Measurements from ENCODE around the gene KDM4C.

KDM4C gene

DNA sequence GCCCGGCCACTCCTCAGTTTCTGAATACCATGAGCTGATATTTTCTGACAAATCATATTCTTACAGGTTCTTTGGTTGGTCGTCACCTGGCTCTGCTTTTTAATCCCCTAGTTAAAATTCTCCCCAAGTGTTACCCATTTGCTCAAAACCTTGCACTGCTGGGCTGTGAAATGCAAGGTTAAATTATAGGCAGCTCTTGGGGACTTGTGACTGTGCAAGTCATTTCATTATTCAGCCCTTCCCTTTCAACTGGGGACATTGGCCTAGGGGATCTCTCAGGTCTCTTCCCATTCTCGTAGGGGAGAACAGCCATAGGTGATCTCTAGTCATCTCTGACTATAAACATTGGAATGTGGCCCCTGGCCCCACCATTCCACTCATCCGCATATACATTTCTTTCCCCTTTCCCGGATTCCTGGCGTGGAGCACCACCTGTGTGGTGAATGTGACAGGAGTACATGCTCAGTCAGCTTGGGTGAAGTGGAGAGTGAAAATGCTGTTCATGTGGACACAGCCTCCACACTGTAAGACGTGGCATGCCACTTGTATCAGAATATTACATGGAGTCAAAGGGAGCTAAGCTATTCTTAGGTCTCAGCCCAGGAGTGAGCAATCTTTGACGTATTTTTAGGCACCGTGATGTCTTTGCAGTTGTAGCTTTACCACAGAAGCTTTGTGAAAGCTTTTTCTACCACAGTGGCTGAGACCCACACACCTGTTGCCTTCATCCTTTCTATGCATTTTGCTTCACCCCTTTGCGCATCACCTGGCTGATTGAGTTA, 386.7 kb downstream of the KDM4C start:
- no peak overlapping the region for H3K4me3 ChIP-seq (ENCODE audit: control insufficient read depth, low read depth, low read length)
- no peak for DNase-seq (ENCODE audit: low read depth)
- TF ChIP-seq, protein P1, sequence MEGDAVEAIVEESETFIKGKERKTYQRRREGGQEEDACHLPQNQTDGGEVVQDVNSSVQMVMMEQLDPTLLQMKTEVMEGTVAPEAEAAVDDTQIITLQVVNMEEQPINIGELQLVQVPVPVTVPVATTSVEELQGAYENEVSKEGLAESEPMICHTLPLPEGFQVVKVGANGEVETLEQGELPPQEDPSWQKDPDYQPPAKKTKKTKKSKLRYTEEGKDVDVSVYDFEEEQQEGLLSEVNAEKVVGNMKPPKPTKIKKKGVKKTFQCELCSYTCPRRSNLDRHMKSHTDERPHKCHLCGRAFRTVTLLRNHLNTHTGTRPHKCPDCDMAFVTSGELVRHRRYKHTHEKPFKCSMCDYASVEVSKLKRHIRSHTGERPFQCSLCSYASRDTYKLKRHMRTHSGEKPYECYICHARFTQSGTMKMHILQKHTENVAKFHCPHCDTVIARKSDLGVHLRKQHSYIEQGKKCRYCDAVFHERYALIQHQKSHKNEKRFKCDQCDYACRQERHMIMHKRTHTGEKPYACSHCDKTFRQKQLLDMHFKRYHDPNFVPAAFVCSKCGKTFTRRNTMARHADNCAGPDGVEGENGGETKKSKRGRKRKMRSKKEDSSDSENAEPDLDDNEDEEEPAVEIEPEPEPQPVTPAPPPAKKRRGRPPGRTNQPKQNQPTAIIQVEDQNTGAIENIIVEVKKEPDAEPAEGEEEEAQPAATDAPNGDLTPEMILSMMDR (conservative IDR thresholded peaks at IDR 0.05; ENCODE audit: control insufficient read depth, insufficient read depth, low read depth, low read length) = no peak

DNA sequence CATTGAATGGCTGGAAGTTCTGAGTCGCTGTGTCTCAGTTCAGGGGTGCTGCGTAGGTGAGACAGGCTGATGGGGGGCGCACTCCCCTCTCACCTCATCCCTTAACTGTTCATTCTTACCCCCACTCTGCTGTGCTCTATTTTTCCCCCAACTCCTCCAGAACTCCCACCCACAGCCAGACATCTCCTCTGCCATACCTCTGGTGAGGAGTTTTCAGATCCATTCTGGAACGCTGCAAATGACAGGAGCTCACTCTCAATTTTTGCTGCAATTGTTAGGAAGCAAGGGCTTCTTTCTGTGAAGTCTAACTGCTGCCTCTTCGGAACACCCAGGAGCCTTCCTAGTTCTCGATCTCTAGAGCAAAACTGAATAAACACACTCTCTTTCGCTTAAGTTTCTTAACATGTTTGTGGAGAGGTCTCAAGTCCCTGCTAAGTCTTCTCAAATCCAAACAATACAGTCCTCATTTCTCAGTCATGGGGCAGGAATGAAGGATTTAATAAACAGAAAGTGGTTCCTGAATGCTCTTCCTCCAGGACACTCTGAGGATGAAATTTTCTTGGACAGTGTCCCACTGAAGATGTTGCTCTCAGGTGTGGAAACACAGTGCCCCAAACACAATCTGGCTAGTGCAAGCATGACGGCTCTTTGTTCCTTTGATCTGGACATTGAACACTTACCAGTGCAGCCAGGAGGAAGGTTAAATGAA, 387.7 kb downstream of the KDM4C start:
- H3K4me3 ChIP-seq (ENCODE audit: control insufficient read depth, low read depth, low read length) = no peak overlapping the region
- DNase-seq (ENCODE audit: low read depth) = no peak
- TF ChIP-seq, protein P1 (conservative IDR thresholded peaks at IDR 0.05; ENCODE audit: control insufficient read depth, insufficient read depth, low read depth, low read length) = no peak

DNA sequence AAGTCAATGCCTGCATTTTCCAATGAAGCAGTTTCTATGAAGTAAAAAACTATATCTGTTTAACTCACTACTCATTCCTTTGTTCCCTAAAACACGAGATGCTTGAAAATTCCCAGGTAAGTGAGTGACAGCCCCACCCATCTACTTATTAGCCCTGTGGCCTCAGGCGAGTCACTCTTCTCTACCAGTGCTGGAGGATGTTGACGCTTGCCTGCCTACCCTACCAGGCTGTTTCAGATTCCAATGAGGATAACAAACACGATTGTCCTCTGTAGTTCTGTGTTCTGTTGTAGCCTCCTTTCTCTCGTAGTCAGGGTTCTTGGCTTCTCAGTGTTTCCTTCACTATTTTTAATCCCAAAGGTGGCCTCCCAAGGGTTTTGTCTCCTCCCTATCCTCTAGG, 388.8 kb downstream of the KDM4C start:
- TF ChIP-seq, protein P1 (conservative IDR thresholded peaks at IDR 0.05; ENCODE audit: control insufficient read depth, insufficient read depth, low read depth, low read length) = no peak
- no peak for DNase-seq (ENCODE audit: low read depth)
- no peak overlapping the region for H3K4me3 ChIP-seq (ENCODE audit: control insufficient read depth, low read depth, low read length)

DNA sequence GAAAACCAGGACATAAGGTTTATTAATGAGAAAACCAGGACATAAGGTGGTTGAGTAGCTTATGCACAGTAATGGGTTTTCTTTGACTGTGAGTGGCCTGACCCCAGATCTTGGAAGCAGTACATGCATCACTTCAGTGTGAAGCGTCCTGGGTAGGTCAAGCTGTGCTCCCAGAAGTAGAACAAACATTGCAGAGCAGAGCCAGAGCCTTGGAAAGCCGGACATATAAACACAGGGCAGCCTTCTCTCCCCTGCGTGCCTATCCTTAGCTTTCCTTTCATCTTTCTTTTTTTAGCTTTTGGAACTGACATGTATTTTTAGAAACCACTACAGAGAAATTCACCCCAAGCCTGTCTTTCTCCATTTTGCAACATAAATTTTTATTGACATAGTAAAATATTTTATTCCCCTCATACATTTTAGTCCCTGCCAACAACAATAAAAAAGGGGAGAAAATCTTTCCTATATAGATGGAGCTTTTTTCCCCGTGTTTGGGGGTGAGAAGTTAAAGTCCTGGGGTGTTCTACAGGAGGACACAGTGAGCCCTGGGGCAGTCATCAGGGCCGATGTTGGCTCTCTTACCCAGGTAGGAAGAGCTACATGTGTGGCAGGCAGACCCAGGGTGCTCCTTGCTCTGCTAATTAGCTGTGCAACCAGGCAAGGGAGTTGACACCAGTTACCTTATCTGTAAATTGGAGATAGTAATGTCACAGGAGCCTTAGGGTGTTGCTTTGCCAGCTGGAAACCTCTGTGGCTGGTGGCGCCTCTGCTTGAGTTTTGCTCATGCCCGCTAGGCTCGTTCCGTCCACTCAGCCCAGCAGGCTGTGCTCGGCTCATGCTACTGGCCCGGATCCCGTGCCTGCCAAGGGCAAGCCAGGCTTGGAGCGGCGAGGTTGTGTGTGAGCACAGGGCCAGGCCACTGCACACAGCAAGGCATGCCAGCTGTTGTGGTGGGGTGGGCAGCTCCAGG, 389.6 kb downstream of the KDM4C start:
- no peak for DNase-seq (ENCODE audit: low read depth)
- TF ChIP-seq, protein P1 (conservative IDR thresholded peaks at IDR 0.05; ENCODE audit: control insufficient read depth, insufficient read depth, low read depth, low read length) = no peak
- H3K4me3 ChIP-seq (ENCODE audit: control insufficient read depth, low read depth, low read length) = no peak overlapping the region

DNA sequence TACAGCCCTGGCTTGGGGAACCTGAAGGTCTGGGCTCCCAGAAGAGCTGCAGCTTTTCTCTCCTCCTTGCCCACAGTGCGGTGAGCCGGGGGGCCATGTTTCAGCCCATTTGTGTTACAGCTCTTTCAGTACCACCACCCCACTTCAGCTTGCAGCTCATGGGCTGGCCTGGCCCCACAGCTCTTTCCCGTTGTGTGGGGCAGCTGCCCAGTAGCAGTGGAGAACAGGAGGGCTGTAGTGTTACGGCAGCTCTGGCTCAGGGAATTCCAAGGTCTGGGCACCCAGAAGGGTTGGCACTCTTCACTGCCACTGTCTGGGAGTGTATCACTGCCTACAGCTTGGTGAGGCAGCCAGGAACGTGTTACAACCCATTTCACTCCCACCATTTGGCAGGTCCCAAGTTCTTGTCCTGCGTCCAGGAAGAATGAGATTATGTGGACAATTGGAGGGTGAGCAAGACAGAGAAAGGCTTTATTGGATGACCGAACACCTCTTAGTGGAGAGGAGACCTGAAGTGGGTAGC, 390.5 kb downstream of the KDM4C start:
- TF ChIP-seq, protein P1 (conservative IDR thresholded peaks at IDR 0.05; ENCODE audit: control insufficient read depth, insufficient read depth, low read depth, low read length) = no peak
- H3K4me3 ChIP-seq (ENCODE audit: control insufficient read depth, low read depth, low read length) = no peak overlapping the region
- DNase-seq (ENCODE audit: low read depth) = no peak

DNA sequence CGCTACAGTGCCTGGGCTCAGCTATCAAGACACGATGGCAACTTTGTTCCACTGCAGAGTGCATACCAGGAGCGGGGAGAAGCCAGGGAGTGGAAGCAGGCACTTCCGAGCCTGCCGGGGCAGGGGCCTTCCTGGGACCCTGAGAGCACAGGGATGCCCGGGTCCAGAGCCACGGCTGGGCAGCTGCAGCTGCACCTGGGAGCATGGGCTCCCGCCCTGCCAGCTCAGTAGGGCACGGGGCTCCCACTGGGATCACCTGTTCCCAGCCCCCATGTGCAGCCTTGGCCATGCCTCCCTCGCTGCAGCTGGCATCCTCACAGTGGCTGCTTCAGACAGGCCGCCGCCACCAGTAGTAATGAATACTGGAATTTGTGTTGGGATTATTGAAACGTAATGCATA, 391.5 kb downstream of the KDM4C start:
- TF ChIP-seq, protein P1 (conservative IDR thresholded peaks at IDR 0.05; ENCODE audit: control insufficient read depth, insufficient read depth, low read depth, low read length) = no peak
- DNase-seq (ENCODE audit: low read depth) = no peak
- H3K4me3 ChIP-seq (ENCODE audit: control insufficient read depth, low read depth, low read length) = no peak overlapping the region

Measured in fibroblast of mammary gland (primary cell).